Suprapubic skin (tissue), 4 donors: Measurements from ENCODE around the gene PTGES3L. TPM values are rescaled to one million over a fixed set of nuclear protein-coding genes. Genes with fewer than 3 reads are reported as not detected.

ENCODE experiments used
- DNase-seq, 2 donors: peaks; one replicate each; pipeline ENCODE4 v3.0.0-alpha.2; 2019; ENCODE audit warnings: low spot score in 2 of 2
- H3K27ac ChIP-seq: fragments of 200-600 bp; sonication (generic); one replicate; pipeline ENCODE4 v1.5.1; 2019
- H3K27me3 ChIP-seq: fragments of 200-600 bp; sonication (generic); one replicate; pipeline ENCODE4 v1.5.1; 2019
- H3K36me3 ChIP-seq: fragments of 200-600 bp; sonication (generic); one replicate; pipeline ENCODE4 v1.5.1; 2019
- H3K4me1 ChIP-seq: fragments of 200-600 bp; sonication (generic); one replicate; pipeline ENCODE4 v1.5.1; 2019
- H3K4me3 ChIP-seq: fragments of 200-600 bp; sonication (generic); one replicate; pipeline ENCODE4 v1.5.1; 2019; ENCODE audit warnings: mild to moderate bottlenecking
- H3K9me3 ChIP-seq: fragments of 200-600 bp; sonication (generic); one replicate; pipeline ENCODE4 v1.5.1; 2019
- CTCF ChIP-seq, 2 donors: fragments of 200-600 bp in 1 of 2; fragments of 450-650 bp in 1 of 2; sonication (generic) in 1 of 2; IDR thresholded peaks; one replicate each; pipeline ENCODE4 v1.5.1; 2016 to 2019; ENCODE audit warnings: antibody characterized with exemption in 2 of 2, mild to moderate bottlenecking in 1 of 2, moderate library complexity in 1 of 2
- EP300 ChIP-seq: sonication (generic); formaldehyde crosslinking; IDR thresholded peaks from one replicate; pipeline ENCODE4 v1.6.1; 2017; ENCODE audit warnings: antibody characterized with exemption
- POLR2A ChIP-seq, 2 donors: fragments of 450-650 bp; IDR thresholded peaks; one replicate each; pipeline ENCODE4 v1.6.1; 2017; ENCODE audit warnings: antibody characterized with exemption in 2 of 2, mild to moderate bottlenecking in 2 of 2, moderate library complexity in 2 of 2
- POLR2AphosphoS5 ChIP-seq, 3 donors: sonication (generic); formaldehyde crosslinking; IDR thresholded peaks; one replicate each; pipeline ENCODE4 v1.6.1; 2017; ENCODE audit warnings: antibody characterized with exemption in 3 of 3
- WGBS: methylation state at CpG from one replicate; pipeline ENCODE4 v1.1.5; 2018; 5-methylcytosine and 5-hydroxymethylcytosine counted together
- total RNA-seq, 4 donors: library from RNA; depleted of rRNA; stranded (reverse); fragments of >200 nt; gene quantifications; one replicate each; pipeline ENCODE4 v1.1.0, GENCODE V29; 2016

PTGES3L gene
- total RNA-seq, 4 donors from 2014 or later = 0.44 to 0.48 TPM; not detected in 2

DNA sequence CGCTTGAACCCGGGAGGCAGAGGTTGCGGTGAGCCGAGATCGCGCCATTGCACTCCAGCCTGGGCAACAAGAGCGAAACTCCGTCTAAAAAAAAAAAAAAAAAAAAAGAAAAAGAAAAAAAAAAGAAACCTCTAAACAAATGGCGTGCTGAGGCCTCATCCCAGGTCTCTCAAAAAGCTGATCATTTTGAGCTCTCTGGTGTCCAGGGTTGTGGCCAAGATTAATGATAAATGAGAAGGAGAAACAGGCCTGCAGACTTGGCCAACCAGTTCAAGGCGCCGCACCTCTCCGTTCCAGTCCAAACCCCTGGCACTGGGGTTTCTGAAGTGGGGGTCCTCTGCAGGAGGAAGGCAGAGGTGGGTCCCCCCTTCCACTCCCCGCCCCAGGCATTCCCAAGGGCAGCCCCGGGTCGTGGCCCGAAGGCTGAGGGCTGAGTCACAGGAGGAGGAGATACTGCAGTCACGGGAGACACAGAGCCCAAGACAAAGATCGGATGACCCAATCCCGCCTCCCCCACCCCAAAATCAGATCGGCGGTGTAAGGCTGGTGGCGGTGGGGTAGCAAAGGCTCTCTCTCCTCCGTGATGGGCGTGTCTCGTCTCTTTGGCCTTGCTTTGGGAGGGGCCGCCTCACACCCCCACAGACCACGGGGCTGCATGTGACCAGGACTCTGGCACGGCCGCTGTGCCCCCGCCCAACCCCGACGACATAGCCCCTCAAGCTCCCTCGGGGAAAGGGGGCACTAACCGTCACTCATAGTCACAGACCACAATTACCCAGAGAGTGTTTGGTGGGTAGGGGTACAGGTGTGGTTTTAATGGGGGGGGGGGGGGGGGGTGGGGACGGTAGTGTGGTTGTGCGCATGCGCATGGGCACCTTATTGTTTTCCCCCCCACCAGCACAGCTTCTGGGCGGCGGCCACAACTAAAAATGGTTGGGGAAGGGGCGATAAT, 41.2 kb upstream of the PTGES3L start:
- DNase-seq = peak; percentile 91 to 92
- H3K4me1 ChIP-seq = peaks cover 65% of the 10 kb centered on the region
- H3K4me3 ChIP-seq = peak overlapping the region; percentile 95
- WGBS = 32% methylated on average over 27 of the region's 40 CpGs
- H3K27ac ChIP-seq = peak overlapping the region; percentile 91
- TF ChIP-seq CTCF (IDR thresholded peaks at IDR 0.05) = no peak
- TF ChIP-seq POLR2A (IDR thresholded peaks at IDR 0.05) = peak in 1 of 2 donors; percentile 52
- TF ChIP-seq POLR2AphosphoS5 (IDR thresholded peaks at IDR 0.05) = peak in 2 of 3 donors; percentile 25 to 38
- no peaks in the 10 kb centered on the region for H3K9me3 ChIP-seq
- no peaks in the 10 kb centered on the region for H3K27me3 ChIP-seq
- peaks cover 19% of the 10 kb centered on the region for H3K36me3 ChIP-seq

GRCh38 chr17:43020030-43020621, 40.2 kb upstream of the PTGES3L start:
- no peaks in the 10 kb centered on the region for H3K9me3 ChIP-seq
- peak overlapping the region; percentile 95 for H3K4me3 ChIP-seq
- peak overlapping the region; percentile 91 for H3K27ac ChIP-seq
- H3K4me1 ChIP-seq = peaks cover 67% of the 10 kb centered on the region
- DNase-seq = no peak
- peaks cover 26% of the 10 kb centered on the region for H3K36me3 ChIP-seq
- WGBS = 54% methylated on average over 6 of the region's 6 CpGs
- no peaks in the 10 kb centered on the region for H3K27me3 ChIP-seq
- TF ChIP-seq POLR2AphosphoS5 (IDR thresholded peaks at IDR 0.05) (no peak), POLR2A (IDR thresholded peaks at IDR 0.05) (no peak), EP300 (no peak), CTCF (IDR thresholded peaks at IDR 0.05) (no peak)

DNA sequence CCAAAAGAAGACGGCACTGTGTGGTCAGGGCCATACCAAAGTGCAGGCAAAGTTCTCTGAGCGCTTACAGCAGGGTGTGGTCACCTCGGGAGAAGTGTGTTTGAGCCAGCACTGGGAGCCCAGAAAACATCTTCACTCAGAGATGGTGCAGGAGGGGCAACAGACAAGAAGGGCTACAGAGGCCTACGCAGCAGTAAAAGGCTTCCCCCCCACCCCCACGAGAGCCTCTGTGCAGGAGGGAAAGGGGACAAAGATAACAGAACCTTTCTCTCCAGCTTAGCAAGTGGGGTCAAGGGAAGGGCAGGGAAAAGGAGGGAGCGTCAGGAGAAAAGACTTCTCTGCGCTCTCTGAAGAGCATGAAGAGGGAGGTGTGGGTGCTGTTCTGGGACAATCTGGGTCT, 39.5 kb upstream of the PTGES3L start:
- peaks cover 69% of the 10 kb centered on the region for H3K4me1 ChIP-seq
- no peak for DNase-seq
- WGBS = 31% methylated on average over 7 of the region's 7 CpGs
- TF ChIP-seq POLR2AphosphoS5 (IDR thresholded peaks at IDR 0.05) (no peak), POLR2A (IDR thresholded peaks at IDR 0.05) (no peak), EP300 (no peak), CTCF (IDR thresholded peaks at IDR 0.05) (no peak)
- peak overlapping the region; percentile 91 for H3K27ac ChIP-seq
- peaks cover 26% of the 10 kb centered on the region for H3K36me3 ChIP-seq
- H3K4me3 ChIP-seq = peak overlapping the region; percentile 95
- H3K27me3 ChIP-seq = no peaks in the 10 kb centered on the region
- no peaks in the 10 kb centered on the region for H3K9me3 ChIP-seq

GRCh38 chr17:43018932-43019331, 39.1 kb upstream of the PTGES3L start:
- no peaks in the 10 kb centered on the region for H3K9me3 ChIP-seq
- H3K4me1 ChIP-seq = peaks cover 70% of the 10 kb centered on the region
- WGBS = 52% methylated on average over 4 of the region's 4 CpGs
- TF ChIP-seq POLR2AphosphoS5 (IDR thresholded peaks at IDR 0.05) (no peak), CTCF (IDR thresholded peaks at IDR 0.05) (no peak), POLR2A (IDR thresholded peaks at IDR 0.05) (no peak), EP300 (no peak)
- H3K4me3 ChIP-seq = peak overlapping the region; percentile 95
- H3K27me3 ChIP-seq = no peaks in the 10 kb centered on the region
- H3K36me3 ChIP-seq = peaks cover 30% of the 10 kb centered on the region
- peak overlapping the region; percentile 91 for H3K27ac ChIP-seq
- DNase-seq = no peak
